Naive thymus-derived CD4-positive, alpha-beta T cell (primary cell): ENCODE measurements around the gene HGS. TPM values are rescaled to one million over a fixed set of nuclear protein-coding genes. Genes with fewer than 3 reads are reported as not detected.

ENCODE experiments used
- ATAC-seq: fragments of 150-1000 bp; cut with Tn5 transposase; 2 replicates; pipeline ENCODE4 v1.10.0; 2021; ENCODE audit warnings: mild to moderate bottlenecking, moderate library complexity
- CTCF ChIA-PET: fragments of 350-600 bp; sonication (Branson Sonifier 250); formaldehyde crosslinking; loops from one replicate; lab custom pipeline; 2021; ENCODE audit warnings: antibody characterized with exemption; lab: Charles Lee
- POLR2A ChIA-PET: fragments of 350-600 bp; sonication (Branson Sonifier 250); formaldehyde crosslinking; loops from one replicate; lab custom pipeline; 2021; ENCODE audit warnings: antibody characterized with exemption, inconsistent platforms; lab: Charles Lee
- DNase-seq, 9 donors: peaks; one replicate each; pipeline versions ENCODE4 v3.0.0 to v3.0.0-alpha.2; 2020 to 2022; ENCODE audit warnings: mixed read lengths in 1 of 9
- H3K27ac ChIP-seq: one replicate; pipeline ENCODE4 v1.7.0; 2013; ENCODE audit warnings: mild to moderate bottlenecking, low read depth, low read length, moderate library complexity
- H3K27me3 ChIP-seq, 2 donors: one replicate each; pipeline ENCODE4 v1.7.0; 2013; ENCODE audit warnings: low read length in 2 of 2, mild to moderate bottlenecking in 2 of 2, moderate library complexity in 2 of 2; ENCODE audit not compliant: control insufficient read depth in 2 of 2, insufficient read depth in 2 of 2
- H3K36me3 ChIP-seq, 3 experiments: 1 replicate in 2 of 3; 2 replicates in 1 of 3; pipeline ENCODE4 v1.7.0; 2013; ENCODE audit warnings: low read length in 3 of 3, mild to moderate bottlenecking in 3 of 3, moderate library complexity in 1 of 3; ENCODE audit not compliant: insufficient read depth in 3 of 3, control insufficient read depth in 2 of 3
- H3K4me1 ChIP-seq, 2 donors: one replicate each; pipeline ENCODE4 v1.7.0; 2013; ENCODE audit warnings: low read length in 2 of 2, mild to moderate bottlenecking in 2 of 2, moderate library complexity in 1 of 2; ENCODE audit not compliant: control insufficient read depth in 2 of 2, insufficient read depth in 2 of 2
- H3K4me3 ChIP-seq: 2 replicates; pipeline ENCODE4 v1.7.0; 2013; ENCODE audit warnings: mild to moderate bottlenecking, low read length
- H3K9me3 ChIP-seq, 3 experiments: 1 replicate in 2 of 3; 2 replicates in 1 of 3; pipeline ENCODE4 v1.7.0; 2013; ENCODE audit warnings: low read length in 3 of 3; ENCODE audit not compliant: control insufficient read depth in 2 of 3
- H3K27ac Mint-ChIP-seq, 9 donors: one replicate each; pipeline ENCODE4 v1.8.0; 2020 to 2022; ENCODE audit warnings: mixed read lengths in 9 of 9, mild to moderate bottlenecking in 8 of 9, moderate library complexity in 5 of 9, inconsistent platforms in 2 of 9
- H3K27me3 Mint-ChIP-seq, 5 donors: one replicate each; pipeline ENCODE4 v1.8.0; 2021 to 2022; ENCODE audit warnings: mixed read lengths in 5 of 5, mild to moderate bottlenecking in 1 of 5
- H3K36me3 Mint-ChIP-seq, 5 donors: one replicate each; pipeline ENCODE4 v1.8.0; 2020 to 2022; ENCODE audit warnings: mixed read lengths in 5 of 5, mild to moderate bottlenecking in 3 of 5, inconsistent platforms in 1 of 5
- H3K4me1 Mint-ChIP-seq, 7 donors: one replicate each; pipeline ENCODE4 v1.8.0; 2020 to 2022; ENCODE audit warnings: mixed read lengths in 7 of 7, mild to moderate bottlenecking in 3 of 7, inconsistent platforms in 1 of 7
- H3K4me3 Mint-ChIP-seq, 10 donors: one replicate each; pipeline ENCODE4 v1.8.0; 2020 to 2022; ENCODE audit warnings: mild to moderate bottlenecking in 10 of 10, mixed read lengths in 10 of 10, moderate library complexity in 6 of 10, inconsistent platforms in 2 of 10
- H3K9me3 Mint-ChIP-seq, 11 donors: one replicate each; pipeline ENCODE4 v1.8.0; 2020 to 2022; ENCODE audit warnings: mixed read lengths in 11 of 11, mild to moderate bottlenecking in 4 of 11, inconsistent platforms in 1 of 11, moderate library complexity in 1 of 11
- intact Hi-C, 2 donors: fragments of 100-400 bp; cut with micrococcal nuclease; formaldehyde crosslinking; loops; one replicate each; pipeline ENCODE4 v1.15.1; 2023
- polyA plus RNA-seq, 2 donors: library from polyadenylated mRNA; unstranded; fragments of 300-500 nt; fragmentation: Illumina TruSeq; gene quantifications; one replicate each; pipeline ENCODE4 v1.2.3, GENCODE V29; 2021
- total RNA-seq, 6 experiments: library from RNA in 5 of 6; stranded (reverse) in 5 of 6; gene quantifications; 1 replicate in 5 of 6; 2 replicates in 1 of 6; pipeline ENCODE4 v1.2.3 and lab custom pipeline; 2021 to 2026

The HGS gene
- total and polyA plus RNA-seq, 7 experiments from 2014 or later = 19.8 to 174 (median 133) TPM

GRCh38 chr17:81703747-81704654 is 20.2 kb downstream of the HGS start:
- peaks cover 23 to 24% of the 10 kb centered on the region in 2 donors for H3K4me1 ChIP-seq
- H3K9me3 ChIP-seq = no peaks in the 10 kb centered on the region
- Mint-ChIP-seq H3K4me3 (peak overlapping the region; percentile 62 to 91 (median 83)), H3K27me3 (no peaks in the 10 kb centered on the region), H3K4me1 (peaks cover 21 to 38% (median 26%) of the 10 kb centered on the region in 7 donors), H3K27ac (peak overlapping the region in 8 of 9 donors; percentile 6 to 94 (median 87)), H3K9me3 (no peaks in the 10 kb centered on the region), H3K36me3 (peaks cover 0 to 22% (median 0%) of the 10 kb centered on the region in 5 donors)
- intact Hi-C loops = loop anchor here (1.0 to 5.0 kb wide), 12 partner anchors 8 to 157 kb away; partner anchors contain the start of genes ARL16 (in 2 of the 2), CCDC137 (in 2 of the 2), FAAP100 (in 2 of the 2) and MCRIP1 (in 2 of the 2)
- H3K27me3 ChIP-seq = no peaks in the 10 kb centered on the region
- H3K36me3 ChIP-seq = peaks cover 0 to 61% (median 11%) of the 10 kb centered on the region in 3 experiments
- ATAC-seq = peak; percentile 13
- ChIA-PET CTCF (interaction anchor here (1.8 kb wide), 1 partner anchor 8 kb away, joined by 4 read pairs; no protein-coding TSS in a partner anchor), POLR2A (interaction anchor here (0.6 to 3.6 kb wide), 10 partner anchors 10 to 195 kb away, joined by 3 to 49 read pairs (median 5); partner anchors contain the start of genes ARL16, CCDC137, HGS and MCRIP1)
- H3K4me3 ChIP-seq = peak overlapping the region; percentile 91
- peak overlapping the region; percentile 95 for H3K27ac ChIP-seq
- peak in 4 of 9 donors; percentile 20 to 43 (median 24) for DNase-seq

DNA sequence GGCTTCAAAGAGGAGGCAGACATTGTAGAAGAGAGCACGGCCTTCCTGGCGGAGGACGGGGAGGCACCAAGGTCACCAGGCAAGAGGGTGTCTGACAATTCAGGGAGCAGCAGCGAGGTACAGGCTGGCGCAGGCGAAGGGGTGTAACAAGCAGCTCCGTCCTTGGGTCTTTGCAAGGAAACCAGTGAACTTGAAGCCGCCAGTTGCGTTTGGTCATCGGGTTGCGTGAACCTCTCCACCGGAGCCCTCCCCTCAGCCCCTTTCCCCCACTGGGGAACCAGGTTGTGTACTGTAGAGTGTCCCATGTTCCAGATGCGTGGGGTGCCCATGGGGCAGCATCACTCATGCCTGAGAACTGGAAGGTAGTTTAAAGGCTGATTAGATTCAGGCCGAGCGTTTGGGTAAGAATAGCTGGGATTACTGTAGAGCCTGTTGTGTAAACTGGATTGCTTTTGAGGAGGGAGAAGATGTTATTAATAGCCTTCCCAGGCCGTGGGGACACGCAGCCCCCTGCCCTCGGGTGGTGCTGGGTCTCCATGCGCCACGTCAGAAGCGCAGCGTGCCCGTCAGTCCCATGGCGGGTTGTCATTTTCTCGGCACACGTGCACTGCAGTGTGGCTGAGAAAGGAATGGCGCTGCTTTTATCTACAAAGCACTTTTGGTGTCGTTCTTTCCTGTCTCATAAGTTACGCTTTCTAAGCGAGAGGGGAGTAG is 21.9 kb downstream of the HGS start:
- ChIA-PET CTCF (interaction anchor here (0.7 to 1.8 kb wide), 2 partner anchors 10 to 537 kb away, joined by 4 read pairs; no protein-coding TSS in a partner anchor), POLR2A (interaction anchor here (1.2 kb wide), 1 partner anchor 37 kb away, joined by 3 read pairs; no protein-coding TSS in a partner anchor)
- H3K27ac Mint-ChIP-seq = peak overlapping the region in 5 of 9 donors; percentile 13 to 59 (median 36)
- H3K36me3 Mint-ChIP-seq = peaks cover 0 to 22% (median 0%) of the 10 kb centered on the region in 5 donors
- Histone ChIP-seq H3K27me3 (no peaks in the 10 kb centered on the region), H3K4me3 (no peak overlapping the region), H3K36me3 (peaks cover 0 to 53% (median 11%) of the 10 kb centered on the region in 3 experiments), H3K9me3 (no peaks in the 10 kb centered on the region), H3K27ac (no peak overlapping the region), H3K4me1 (peaks cover 26 to 29% of the 10 kb centered on the region in 2 donors)
- peaks cover 22 to 44% (median 27%) of the 10 kb centered on the region in 7 donors for H3K4me1 Mint-ChIP-seq
- ATAC-seq (no peak), DNase-seq (no peak)
- intact Hi-C loops = no loop called here
- no peaks in the 10 kb centered on the region for H3K27me3 Mint-ChIP-seq
- no peaks in the 10 kb centered on the region for H3K9me3 Mint-ChIP-seq
- peak overlapping the region in 6 of 10 donors; percentile 9 to 51 (median 25) for H3K4me3 Mint-ChIP-seq

DNA sequence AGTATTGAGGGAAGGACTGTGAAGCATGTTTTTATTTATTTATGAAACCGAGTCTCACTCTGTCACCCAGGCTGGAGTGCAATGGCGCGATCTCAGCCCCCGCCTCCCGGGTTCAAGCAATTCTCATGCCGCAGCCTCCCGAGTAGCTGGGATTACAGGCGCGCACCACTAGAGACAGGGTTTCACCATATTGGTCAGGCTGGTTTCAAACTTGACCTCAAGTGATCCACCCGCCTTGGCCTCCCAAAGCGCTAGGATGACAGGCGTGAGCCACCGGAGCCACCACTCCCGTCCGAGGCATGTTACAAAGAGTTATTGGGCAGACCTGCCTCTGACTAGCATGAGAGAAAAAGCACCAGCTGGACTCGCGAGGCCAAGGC is 22.4 kb downstream of the HGS start:
- DNase-seq (no peak), ATAC-seq (no peak)
- peaks cover 21 to 43% (median 28%) of the 10 kb centered on the region in 7 donors for H3K4me1 Mint-ChIP-seq
- H3K27ac ChIP-seq = no peak overlapping the region
- H3K27me3 ChIP-seq = no peaks in the 10 kb centered on the region
- no peaks in the 10 kb centered on the region for H3K9me3 ChIP-seq
- intact Hi-C loops = no loop called here
- H3K27ac Mint-ChIP-seq = peak overlapping the region in 4 of 9 donors; percentile 19 to 59 (median 39)
- no peaks in the 10 kb centered on the region for H3K27me3 Mint-ChIP-seq
- H3K4me3 ChIP-seq = no peak overlapping the region
- CTCF ChIA-PET = interaction anchor here (0.7 kb wide), 1 partner anchor 126 kb away, joined by 3 read pairs; no protein-coding TSS in a partner anchor
- H3K4me1 ChIP-seq = peaks cover 32 to 34% of the 10 kb centered on the region in 2 donors
- no peaks in the 10 kb centered on the region for H3K9me3 Mint-ChIP-seq
- H3K4me3 Mint-ChIP-seq = peak overlapping the region in 2 of 10 donors; percentile 18 to 51
- peaks cover 0 to 20% (median 0%) of the 10 kb centered on the region in 5 donors for H3K36me3 Mint-ChIP-seq
- POLR2A ChIA-PET = interaction anchor here (0.8 to 1.1 kb wide), 2 partner anchors 21 to 510 kb away, joined by 3 read pairs; no protein-coding TSS in a partner anchor
- H3K36me3 ChIP-seq = peaks cover 0 to 47% (median 6%) of the 10 kb centered on the region in 3 experiments

GRCh38 chr17:81706757-81707624 is 23.2 kb downstream of the HGS start:
- H3K4me1 ChIP-seq = peaks cover 28 to 30% of the 10 kb centered on the region in 2 donors
- H3K36me3 ChIP-seq = peaks cover 0 to 41% (median 0%) of the 10 kb centered on the region in 3 experiments
- intact Hi-C loops = no loop called here
- ChIA-PET POLR2A (interaction anchor here (0.8 to 1.1 kb wide), 4 partner anchors 21 to 509 kb away, joined by 3 to 7 read pairs (median 4); partner anchors contain the start of genes ARL16 and HGS), CTCF (interaction anchor here (0.5 to 0.7 kb wide), 3 partner anchors 22 to 126 kb away, joined by 3 to 6 read pairs (median 3); no protein-coding TSS in a partner anchor)
- H3K9me3 Mint-ChIP-seq = no peaks in the 10 kb centered on the region
- H3K4me1 Mint-ChIP-seq = peaks cover 17 to 41% (median 24%) of the 10 kb centered on the region in 7 donors
- no peaks in the 10 kb centered on the region for H3K27me3 Mint-ChIP-seq
- H3K27ac ChIP-seq = no peak overlapping the region
- no peaks in the 10 kb centered on the region for H3K27me3 ChIP-seq
- no peak overlapping the region for H3K4me3 Mint-ChIP-seq
- H3K9me3 ChIP-seq = no peaks in the 10 kb centered on the region
- ATAC-seq = no peak
- DNase-seq = no peak
- no peak overlapping the region for H3K4me3 ChIP-seq
- H3K36me3 Mint-ChIP-seq = peaks cover 0 to 18% (median 0%) of the 10 kb centered on the region in 5 donors
- no peak overlapping the region for H3K27ac Mint-ChIP-seq

- H3K27me3 ChIP-seq = no peaks in the 10 kb centered on the region
- POLR2A ChIA-PET = interaction anchor here (0.6 to 1.1 kb wide), 3 partner anchors 24 to 147 kb away, joined by 3 to 7 read pairs (median 4); partner anchors contain the start of genes ARL16 and HGS
- peaks cover 14 to 35% (median 27%) of the 10 kb centered on the region in 7 donors for H3K4me1 Mint-ChIP-seq
- no peak overlapping the region for H3K27ac ChIP-seq
- no peaks in the 10 kb centered on the region for H3K9me3 ChIP-seq
- no peak overlapping the region for H3K4me3 Mint-ChIP-seq
- H3K4me1 ChIP-seq = peaks cover 23 to 24% of the 10 kb centered on the region in 2 donors
- no peak for DNase-seq
- CTCF ChIA-PET = no interaction called here
- H3K27ac Mint-ChIP-seq = no peak overlapping the region
- intact Hi-C loops = no loop called here
- peaks cover 0 to 35% (median 0%) of the 10 kb centered on the region in 3 experiments for H3K36me3 ChIP-seq
- H3K4me3 ChIP-seq = no peak overlapping the region
- peaks cover 0 to 11% (median 0%) of the 10 kb centered on the region in 5 donors for H3K36me3 Mint-ChIP-seq
- H3K27me3 Mint-ChIP-seq = no peaks in the 10 kb centered on the region
- no peak for ATAC-seq
- H3K9me3 Mint-ChIP-seq = no peaks in the 10 kb centered on the region
Measured at GRCh38 chr17:81707725-81708646, 24.2 kb downstream of the HGS start.
